Panc1 (cell line): Measurements from ENCODE around the gene MRPS2. TPM values are rescaled to one million over a fixed set of nuclear protein-coding genes. Genes with fewer than 3 reads are reported as not detected.

Source experiments
- ATAC-seq: fragments of 200-7000 bp; cut with Tn5 transposase; 2 replicates; pipeline ENCODE4 v1.9.1; 2020; ENCODE audit warnings: mild to moderate bottlenecking, moderate library complexity
- BruUV-seq: library from RNA; stranded (reverse); fragments of 400-500 nt; replicated peaks from 2 replicates; lab custom pipeline; 2021; lab: Mats Ljungman, UMichigan
- CTCF ChIA-PET: fragments of 300-600 bp; sonication (Branson Sonifier 250); formaldehyde crosslinking; loops from one replicate; lab custom pipeline; 2022; ENCODE audit warnings: antibody characterized with exemption; lab: Charles Lee
- POLR2A ChIA-PET: fragments of 300-600 bp; sonication (Branson Sonifier 250); formaldehyde crosslinking; loops from one replicate; lab custom pipeline; 2022; ENCODE audit warnings: antibody characterized with exemption; lab: Charles Lee
- DNase-seq: peaks from one replicate; pipeline ENCODE4 v3.0.0-alpha.2; 2010; ENCODE audit warnings: low read depth, low spot score
- H3K27ac ChIP-seq: 2 replicates; pipeline ENCODE4 v1.5.1; 2011; ENCODE audit warnings: mild to moderate bottlenecking, low read length, inconsistent platforms
- H3K27me3 ChIP-seq: fragments of 200-500 bp; sonication (Bioruptor generic); 2 replicates; pipeline ENCODE4 v1.6.0; 2014; ENCODE audit warnings: low read length, inconsistent platforms; ENCODE audit not compliant: control insufficient read depth, insufficient read depth
- H3K36me3 ChIP-seq: fragments of 200-500 bp; sonication (Bioruptor generic); 2 replicates; pipeline ENCODE4 v1.5.1; 2014; ENCODE audit warnings: inconsistent platforms, mild to moderate bottlenecking, low read length, moderate library complexity; ENCODE audit not compliant: control insufficient read depth, insufficient read depth
- H3K4me1 ChIP-seq: 2 replicates; pipeline ENCODE4 v1.5.1; 2011; ENCODE audit warnings: inconsistent platforms, mild to moderate bottlenecking, low read length, moderate library complexity; ENCODE audit not compliant: control insufficient read depth, insufficient read depth
- H3K4me3 ChIP-seq, 2 experiments: 2 replicates each; pipeline ENCODE4 v1.5.1; 2011 to 2012; ENCODE audit warnings: low read depth in 2 of 2, low read length in 2 of 2, mild to moderate bottlenecking in 2 of 2, inconsistent platforms in 1 of 2, moderate library complexity in 1 of 2
- H3K9me3 ChIP-seq: fragments of 200-500 bp; sonication (Bioruptor generic); 2 replicates; pipeline ENCODE4 v1.5.1; 2014; ENCODE audit warnings: low read depth, mild to moderate bottlenecking, inconsistent platforms, low read length, moderate library complexity; ENCODE audit not compliant: control insufficient read depth, insufficient read depth
- CTCF ChIP-seq: fragments of 450-650 bp; IDR thresholded peaks from 2 replicates; pipeline ENCODE4 v1.5.1; 2017; ENCODE audit warnings: mild to moderate bottlenecking
- POLR2AphosphoS5 ChIP-seq: IDR thresholded peaks from 2 replicates; pipeline ENCODE4 v1.6.1; 2012; ENCODE audit warnings: mild to moderate bottlenecking, low read depth, low read length, moderate library complexity
- REST ChIP-seq, 2 experiments: IDR thresholded peaks; 2 replicates each; pipeline ENCODE4 v1.6.1; 2011 to 2012; ENCODE audit warnings: low read depth in 2 of 2, control low read depth in 1 of 2, low read length in 1 of 2, mild to moderate bottlenecking in 1 of 2, moderate library complexity in 1 of 2; ENCODE audit not compliant: insufficient read depth in 1 of 2
- SIN3A ChIP-seq: IDR thresholded peaks from 2 replicates; pipeline ENCODE4 v1.6.1; 2012; ENCODE audit warnings: low read depth, mild to moderate bottlenecking, low read length, moderate library complexity, borderline replicate concordance; ENCODE audit not compliant: insufficient read depth
- TCF7L2 ChIP-seq: IDR thresholded peaks from 2 replicates; pipeline ENCODE4 v1.6.1; 2011; ENCODE audit warnings: mild to moderate bottlenecking, low read depth, low read length, inconsistent platforms
- in situ Hi-C: cut with HindIII; loops from 2 replicates; pipeline ENCODE4 v1.10.0; 2016; ENCODE audit warnings: low sequenced_read_pairs, low pct_unique_long_range_greater_than_20kb
- intact Hi-C: fragments of 100-400 bp; cut with micrococcal nuclease; formaldehyde crosslinking; loops from one replicate; pipeline ENCODE4 v1.10.0; 2022; ENCODE audit not compliant: unreplicated experiment
- total RNA-seq: library from RNA; stranded (reverse); gene quantifications from one replicate; pipeline ENCODE4 v1.2.1, GENCODE V29; 2021; ENCODE audit not compliant: unreplicated experiment

MRPS2 gene
- total RNA-seq, 1 experiment from 2014 or later = 33.5 TPM

- Histone ChIP-seq H3K4me1 (no peaks in the 10 kb centered on the region), H3K9me3 (no peaks in the 10 kb centered on the region), H3K36me3 (no peaks in the 10 kb centered on the region), H3K27ac (no peak overlapping the region), H3K27me3 (no peaks in the 10 kb centered on the region), H3K4me3 (no peak overlapping the region)
- in situ Hi-C loops = no loop called here
- ATAC-seq (no peak), DNase-seq (no peak)
- CTCF ChIA-PET = no interaction called here
- POLR2A ChIA-PET = no interaction called here
- intact Hi-C loops = no loop called here
- no TSS peak for BruUV-seq
- TF ChIP-seq SIN3A (no peak), POLR2AphosphoS5 (no peak), TCF7L2 (no peak), CTCF (no peak)
Measured at GRCh38 chr9:135494791-135495559, 5.5 kb upstream of the MRPS2 start.

GRCh38 chr9:135498381-135499126, 1.9 kb upstream of the MRPS2 start:
- CTCF ChIA-PET = no interaction called here
- in situ Hi-C loops = no loop called here
- DNase-seq (no peak), ATAC-seq (no peak)
- H3K9me3 ChIP-seq = no peaks in the 10 kb centered on the region
- TF ChIP-seq SIN3A (no peak), REST (IDR thresholded peaks at IDR 0.05; ENCODE audit: insufficient read depth in 1 of 2, low read depth in 2 of 2, low read length in 1 of 2) (no peak), CTCF (no peak), TCF7L2 (no peak), POLR2AphosphoS5 (no peak)
- H3K36me3 ChIP-seq = peaks cover 4% of the 10 kb centered on the region; the same call in 1 of the 2 replicates
- intact Hi-C loops = no loop called here
- BruUV-seq = no TSS peak
- H3K27ac ChIP-seq = no peak overlapping the region
- no peaks in the 10 kb centered on the region for H3K27me3 ChIP-seq
- peaks cover 4% of the 10 kb centered on the region for H3K4me1 ChIP-seq
- POLR2A ChIA-PET = no interaction called here
- H3K4me3 ChIP-seq = no peak overlapping the region
